Mesenteric fat pad (tissue), 1 donor: ENCODE data around the gene C1orf87. TPM values are rescaled to one million over a fixed set of nuclear protein-coding genes. Genes with fewer than 3 reads are reported as not detected.

Experiments used
- DNase-seq: peaks from one replicate; pipeline ENCODE4 v3.0.0-alpha.2; 2020; ENCODE audit warnings: low spot score
- total RNA-seq: library from RNA; stranded (reverse); fragmentation: NEBNext Ultra II Directional; extraction: Animal tissue kit (Norgen Biotek cat#: 25700); gene quantifications from one replicate; pipeline ENCODE4 v1.2.1, GENCODE V29; 2021
- donor health status: DM: yes; HTN: yes; CAD: no.

C1orf87 gene
- total RNA-seq, 1 donor from 2014 or later, result not detected

- no peak for DNase-seq
Observed at GRCh38 chr1:59948990-59949389, 124.6 kb downstream of the C1orf87 start.

- no peak for DNase-seq
Observed at GRCh38 chr1:59947047-59947938, 126.3 kb downstream of the C1orf87 start.

GRCh38 chr1:59945790-59946189, 127.8 kb downstream of the C1orf87 start:
- DNase-seq, result no peak

Other genes with a start within 250 kb of the C1orf87 start
- gene CYP2J2, start 147.0 kb downstream of the C1orf87 start, total RNA-seq, result not detected